IPS-15b (cell line): ENCODE data around the gene TRIOBP.
A peak's percentile ranks its signal among the peaks of the same experiment; 100 is the strongest.
"Not testable (repeated sequence)": the region's sequence is repeated elsewhere in the genome, so short reads cannot be mapped to it uniquely, and the experiment has no call there.

ENCODE experiments used
- H3K27me3 ChIP-seq: one replicate; pipeline ENCODE4 v1.6.1; 2013; ENCODE audit warnings: low read length; ENCODE audit not compliant: control insufficient read depth, insufficient read depth
- H3K36me3 ChIP-seq: one replicate; pipeline ENCODE4 v1.6.1; 2013; ENCODE audit warnings: low read length; ENCODE audit not compliant: control insufficient read depth, insufficient read depth
- H3K4me1 ChIP-seq: one replicate; pipeline ENCODE4 v1.6.1; 2013; ENCODE audit warnings: mild to moderate bottlenecking, low read length; ENCODE audit not compliant: control insufficient read depth, insufficient read depth
- H3K4me3 ChIP-seq: one replicate; pipeline ENCODE4 v1.5.1; 2013; ENCODE audit warnings: low read depth, low read length
- H3K9ac ChIP-seq: one replicate; pipeline ENCODE4 v1.6.1; 2013; ENCODE audit warnings: low read depth, mild to moderate bottlenecking, low read length
- H3K9me3 ChIP-seq: one replicate; pipeline ENCODE4 v1.6.1; 2013; ENCODE audit warnings: mild to moderate bottlenecking, low read length; ENCODE audit not compliant: control insufficient read depth, insufficient read depth

Gene TRIOBP

GRCh38 chr22:37696657-37697537, at the start of gene TRIOBP:
Gene TRIOBP (plus strand): TSS chr22:37697048. CDS start chr22:37701366, 4,318 bp downstream.
- Histone ChIP-seq H3K9ac (peak within 1 kb of the TSS; percentile 49), H3K36me3 (peaks cover 9% of the 10 kb centered on the region), H3K4me3 (peak within 1 kb of the TSS; percentile 77), H3K9me3 (no peaks in the 10 kb centered on the region), H3K27me3 (no peaks in the 10 kb centered on the region), H3K4me1 (no peaks in the 10 kb centered on the region)

- H3K9ac ChIP-seq: no peak overlapping the region
- H3K36me3 ChIP-seq: peaks cover 60% of the 10 kb centered on the region
- no peaks in the 10 kb centered on the region for H3K27me3 ChIP-seq
- no peaks in the 10 kb centered on the region for H3K9me3 ChIP-seq
- no peaks in the 10 kb centered on the region for H3K4me1 ChIP-seq
- no peak overlapping the region for H3K4me3 ChIP-seq
Observed at GRCh38 chr22:37647317-37647716, 49.5 kb upstream of the TRIOBP start.

GRCh38 chr22:37647928-37648327, 48.9 kb upstream of the TRIOBP start:
- Histone ChIP-seq H3K27me3 (no peaks in the 10 kb centered on the region), H3K9ac (no peak overlapping the region), H3K9me3 (no peaks in the 10 kb centered on the region), H3K4me3 (no peak overlapping the region), H3K4me1 (no peaks in the 10 kb centered on the region), H3K36me3 (peaks cover 60% of the 10 kb centered on the region)

GRCh38 chr22:37650463-37651136, 46.2 kb upstream of the TRIOBP start:
- peaks cover 52% of the 10 kb centered on the region for H3K36me3 ChIP-seq
- no peaks in the 10 kb centered on the region for H3K9me3 ChIP-seq
- no peaks in the 10 kb centered on the region for H3K27me3 ChIP-seq
- H3K4me3 ChIP-seq: no peak overlapping the region
- H3K4me1 ChIP-seq: no peaks in the 10 kb centered on the region
- H3K9ac ChIP-seq: no peak overlapping the region

GRCh38 chr22:37654563-37655251, 42.1 kb upstream of the TRIOBP start:
- Histone ChIP-seq H3K9ac (no peak overlapping the region), H3K4me3 (no peak overlapping the region), H3K27me3 (no peaks in the 10 kb centered on the region), H3K9me3 (no peaks in the 10 kb centered on the region), H3K36me3 (peaks cover 26% of the 10 kb centered on the region), H3K4me1 (no peaks in the 10 kb centered on the region)

- peaks cover 21% of the 10 kb centered on the region for H3K36me3 ChIP-seq
- H3K4me1 ChIP-seq: no peaks in the 10 kb centered on the region
- H3K27me3 ChIP-seq: no peaks in the 10 kb centered on the region
Observed at GRCh38 chr22:37655252-37655563, 41.6 kb upstream of the TRIOBP start.

GRCh38 chr22:37656583-37656982, 40.3 kb upstream of the TRIOBP start:
- not testable (repeated sequence) for H3K4me1 ChIP-seq, H3K27me3 ChIP-seq, H3K9ac ChIP-seq, H3K4me3 ChIP-seq, H3K9me3 ChIP-seq
- peaks cover 18% of the 10 kb centered on the region for H3K36me3 ChIP-seq

More at GRCh38 chr22:37655252-37655563, 41.6 kb upstream of the TRIOBP start:
- no peak overlapping the region for H3K4me3 ChIP-seq
- no peaks in the 10 kb centered on the region for H3K9me3 ChIP-seq
- H3K9ac ChIP-seq: no peak overlapping the region

GRCh38 chr22:37657590-37658132, 39.2 kb upstream of the TRIOBP start:
- Histone ChIP-seq H3K9me3 (no peaks in the 10 kb centered on the region), H3K36me3 (peaks cover 14% of the 10 kb centered on the region), H3K4me3 (peak overlapping the region; percentile 66), H3K9ac (no peak overlapping the region), H3K4me1 (peaks cover 2% of the 10 kb centered on the region), H3K27me3 (no peaks in the 10 kb centered on the region)

GRCh38 chr22:37658133-37659065, 38.4 kb upstream of the TRIOBP start, which contains the start of gene PDXP:
Gene PDXP (plus strand): TSS chr22:37658723. CDS start chr22:37658783, 60 bp downstream.
- H3K9ac ChIP-seq: peak within 1 kb of the TSS; percentile 9
- no peaks in the 10 kb centered on the region for H3K9me3 ChIP-seq
- peak within 1 kb of the TSS; percentile 66 for H3K4me3 ChIP-seq
- peaks cover 8% of the 10 kb centered on the region for H3K36me3 ChIP-seq
- H3K27me3 ChIP-seq: no peaks in the 10 kb centered on the region
- peaks cover 2% of the 10 kb centered on the region for H3K4me1 ChIP-seq

- Histone ChIP-seq H3K9ac (peak overlapping the region; percentile 9), H3K9me3 (no peaks in the 10 kb centered on the region), H3K4me1 (peaks cover 2% of the 10 kb centered on the region)
Observed at GRCh38 chr22:37659066-37659896, 37.6 kb upstream of the TRIOBP start.

More at GRCh38 chr22:37659066-37659896, 37.6 kb upstream of the TRIOBP start:
- Histone ChIP-seq H3K27me3 (no peaks in the 10 kb centered on the region), H3K36me3 (peaks cover 3% of the 10 kb centered on the region), H3K4me3 (peak overlapping the region; percentile 66)
